H1 (cell line): Measurements from ENCODE around the gene OR56B4. TPM values are rescaled to one million over a fixed set of nuclear protein-coding genes. Genes with fewer than 3 reads are reported as not detected.

ENCODE experiments used
- CTCF ChIA-PET: fragments of 300-600 bp; sonication (Branson Sonifier 250); formaldehyde crosslinking; loops from one replicate; lab custom pipeline; 2021; ENCODE audit not compliant: partially characterized antibody; lab: Charles Lee
- POLR2A ChIA-PET: fragments of 300-600 bp; sonication (Branson Sonifier 250); formaldehyde crosslinking; loops from one replicate; lab custom pipeline; 2021; ENCODE audit warnings: inconsistent platforms; ENCODE audit not compliant: partially characterized antibody; lab: Charles Lee
- DNase-seq, 2 experiments: peaks; one replicate each; pipeline versions ENCODE4 v3.0.0 to v3.0.0-alpha.2; 2010 to 2022; ENCODE audit warnings: low spot score in 2 of 2, low read depth in 1 of 2, mixed read lengths in 1 of 2
- FAIRE-seq: peaks from 2 replicates; lab custom pipeline; 2011; peaks lifted over from hg19 to GRCh38; lab: Jason Lieb, UNC
- H2AFZ ChIP-seq: 2 replicates; pipeline ENCODE4 v1.8.1; 2012; ENCODE audit warnings: low read length, inconsistent platforms
- H2AK5ac ChIP-seq: 2 replicates; pipeline ENCODE4 v1.6.1; 2013; ENCODE audit warnings: low read depth, low read length
- H2BK120ac ChIP-seq: replicated peaks from 2 replicates; pipeline ENCODE3; 2013; ENCODE audit warnings: low read depth, low read length, inconsistent platforms
- H2BK12ac ChIP-seq: 2 replicates; pipeline ENCODE4 v1.6.1; 2013; ENCODE audit warnings: low read depth, low read length
- H2BK15ac ChIP-seq: 2 replicates; pipeline ENCODE4 v1.6.1; 2013; ENCODE audit warnings: low read length
- H2BK20ac ChIP-seq: 2 replicates; pipeline ENCODE4 v1.6.1; 2013; ENCODE audit warnings: low read length
- H2BK5ac ChIP-seq: 2 replicates; pipeline ENCODE4 v1.6.1; 2013; ENCODE audit warnings: low read depth, low read length
- H3K14ac ChIP-seq: 2 replicates; pipeline ENCODE4 v1.6.1; 2013; ENCODE audit warnings: inconsistent platforms; ENCODE audit not compliant: insufficient read length
- H3K18ac ChIP-seq: 2 replicates; pipeline ENCODE4 v1.6.1; 2013; ENCODE audit warnings: low read length; ENCODE audit errors: extremely low read depth
- H3K23ac ChIP-seq: 2 replicates; pipeline ENCODE4 v1.6.1; 2013; ENCODE audit warnings: inconsistent platforms; ENCODE audit not compliant: insufficient read length
- H3K23me2 ChIP-seq: 2 replicates; pipeline ENCODE4 v1.6.1; 2013; ENCODE audit warnings: low read depth, low read length
- H3K27ac ChIP-seq: 2 replicates; pipeline ENCODE4 v1.6.1; 2011; ENCODE audit warnings: low read depth, low read length, inconsistent platforms
- H3K27me3 ChIP-seq, 4 experiments: replicated peaks in 1 of 4; 1 replicate in 1 of 4; 2 replicates in 3 of 4; pipeline versions ENCODE4 v1.6.1 to v1.8.1; 2011 to 2013; ENCODE audit warnings: low read length in 3 of 4, mild to moderate bottlenecking in 3 of 4, inconsistent platforms in 2 of 4, mixed read lengths in 2 of 4, moderate library complexity in 1 of 4; ENCODE audit not compliant: control insufficient read depth in 3 of 4, insufficient read depth in 3 of 4; ENCODE audit errors: extremely low read depth in 1 of 4
- H3K36me3 ChIP-seq, 4 experiments: 2 replicates each; pipeline versions ENCODE4 v1.6.1 to v1.8.1; 2011 to 2013; ENCODE audit warnings: mild to moderate bottlenecking in 4 of 4, low read length in 3 of 4, moderate library complexity in 2 of 4, control low read depth in 1 of 4, inconsistent platforms in 1 of 4; ENCODE audit not compliant: insufficient read depth in 4 of 4, control insufficient read depth in 2 of 4
- H3K4ac ChIP-seq: replicated peaks from 2 replicates; pipeline ENCODE3; 2013; ENCODE audit warnings: low read length, low read depth, mixed read lengths, inconsistent platforms; ENCODE audit not compliant: insufficient read length
- H3K4me1 ChIP-seq, 4 experiments: replicated peaks in 1 of 4; 1 replicate in 1 of 4; 2 replicates in 3 of 4; pipeline versions ENCODE4 v1.6.1 to v1.8.1; 2011 to 2013; ENCODE audit warnings: low read length in 3 of 4, inconsistent platforms in 2 of 4, mixed read lengths in 1 of 4; ENCODE audit not compliant: insufficient read depth in 4 of 4, control insufficient read depth in 3 of 4
- H3K4me2 ChIP-seq, 2 experiments: 2 replicates each; pipeline versions ENCODE4 v1.6.1 to v1.8.1; 2011 to 2013; ENCODE audit warnings: low read depth in 2 of 2, low read length in 2 of 2, control low read depth in 1 of 2, inconsistent platforms in 1 of 2, mild to moderate bottlenecking in 1 of 2; ENCODE audit not compliant: insufficient read depth in 1 of 2
- H3K4me3 ChIP-seq, 4 experiments: fragments of 200-600, 300-600 bp in 1 of 4; sonication (generic), shearing (Covaris generic), sonication (Bioruptor Twin) in 1 of 4; 2 replicates each; pipeline versions ENCODE4 v1.5.1 to v1.8.1; 2011 to 2016; ENCODE audit warnings: low read length in 4 of 4, low read depth in 3 of 4, control low read depth in 2 of 4, inconsistent platforms in 2 of 4, mild to moderate bottlenecking in 2 of 4, mixed read lengths in 1 of 4, moderate library complexity in 1 of 4; ENCODE audit not compliant: insufficient read depth in 2 of 4; ENCODE audit errors: extremely low read depth in 1 of 4
- H3K56ac ChIP-seq: replicated peaks from 2 replicates; pipeline ENCODE3; 2013; ENCODE audit warnings: low read depth, mild to moderate bottlenecking, mixed read lengths, low read length, inconsistent platforms; ENCODE audit not compliant: insufficient read length
- H3K79me1 ChIP-seq: 2 replicates; pipeline ENCODE4 v1.6.1; 2013; ENCODE audit warnings: low read depth, low read length, control low read depth
- H3K79me2 ChIP-seq, 2 experiments: 2 replicates each; pipeline versions ENCODE4 v1.6.1 to v1.8.1; 2012 to 2013; ENCODE audit warnings: low read length in 2 of 2, mild to moderate bottlenecking in 2 of 2, inconsistent platforms in 1 of 2; ENCODE audit not compliant: insufficient read depth in 2 of 2, control insufficient read depth in 1 of 2
- H3K9ac ChIP-seq, 4 experiments: replicated peaks in 1 of 4; 1 replicate in 1 of 4; 2 replicates in 3 of 4; pipeline versions ENCODE4 v1.6.1 to v1.8.1; 2011 to 2013; ENCODE audit warnings: low read depth in 3 of 4, low read length in 3 of 4, control low read depth in 2 of 4, mild to moderate bottlenecking in 2 of 4, moderate library complexity in 2 of 4, inconsistent platforms in 1 of 4; ENCODE audit errors: extremely low read depth in 1 of 4
- H3K9me3 ChIP-seq, 2 experiments: 2 replicates each; pipeline versions ENCODE4 v1.6.1 to v1.8.1; 2012 to 2013; ENCODE audit warnings: mild to moderate bottlenecking in 2 of 2, moderate library complexity in 2 of 2, control low read depth in 1 of 2, inconsistent platforms in 1 of 2, low read depth in 1 of 2, low read length in 1 of 2, mixed read lengths in 1 of 2; ENCODE audit not compliant: insufficient read depth in 2 of 2
- H4K20me1 ChIP-seq, 2 experiments: replicated peaks in 1 of 2; 2 replicates each; pipeline versions ENCODE3 to v1.8.1; 2011 to 2013; ENCODE audit warnings: inconsistent platforms in 2 of 2, low read length in 2 of 2, mild to moderate bottlenecking in 1 of 2; ENCODE audit not compliant: insufficient read depth in 2 of 2, control insufficient read depth in 1 of 2
- H4K5ac ChIP-seq: 2 replicates; pipeline ENCODE4 v1.6.1; 2013; ENCODE audit warnings: low read length, low read depth, mixed read lengths, inconsistent platforms; ENCODE audit not compliant: insufficient read length
- H4K8ac ChIP-seq: 2 replicates; pipeline ENCODE4 v1.8.0; 2013; ENCODE audit warnings: mild to moderate bottlenecking, moderate library complexity, low read length, inconsistent platforms; ENCODE audit not compliant: insufficient read depth; ENCODE audit errors: extremely low read depth
- H4K91ac ChIP-seq: replicated peaks from 2 replicates; pipeline ENCODE3; 2013; ENCODE audit warnings: low read length, mixed read lengths, inconsistent platforms; ENCODE audit not compliant: insufficient read length
- ATF2 ChIP-seq: IDR thresholded peaks from 2 replicates; pipeline ENCODE4 v1.6.1; 2012; ENCODE audit warnings: low read length, inconsistent platforms
- CHD2 ChIP-seq: IDR thresholded peaks from 2 replicates; pipeline ENCODE4 v1.6.1; 2012; ENCODE audit warnings: low read length, improper control_type of control experiment
- CREB1 ChIP-seq: IDR thresholded peaks from 2 replicates; pipeline ENCODE4 v1.6.1; 2012; ENCODE audit warnings: inconsistent platforms
- MAFK ChIP-seq: IDR thresholded peaks from 2 replicates; pipeline ENCODE4 v1.6.1; 2012; ENCODE audit warnings: low read depth, mild to moderate bottlenecking, improper control_type of control experiment, low read length
- MAX ChIP-seq: IDR thresholded peaks from 2 replicates; pipeline ENCODE4 v1.6.1; 2012; ENCODE audit warnings: inconsistent platforms
- POU5F1 ChIP-seq: IDR thresholded peaks from 2 replicates; pipeline ENCODE4 v1.6.1; 2011; ENCODE audit warnings: low read depth, mild to moderate bottlenecking, low read length, moderate library complexity
- RNF2 ChIP-seq: fragments of 200-900, 300-1000 bp; sonication (generic); IDR thresholded peaks from 2 replicates; pipeline ENCODE4 v1.7.1; 2016; ENCODE audit warnings: borderline replicate concordance, low read depth, mild to moderate bottlenecking, antibody characterized with exemption, low read length; ENCODE audit not compliant: poor library complexity, severe bottlenecking; ENCODE audit errors: missing control alignments
- SIX5 ChIP-seq: IDR thresholded peaks from 2 replicates; pipeline ENCODE4 v1.6.1; 2011; ENCODE audit warnings: mild to moderate bottlenecking, low read depth, low read length
- TEAD4 ChIP-seq: IDR thresholded peaks from 2 replicates; pipeline ENCODE4 v1.6.1; 2012; ENCODE audit warnings: low read depth, low read length, inconsistent platforms, mixed read lengths
- YY1 ChIP-seq: IDR thresholded peaks from 2 replicates; pipeline ENCODE4 v1.6.1; 2011; ENCODE audit warnings: low read depth, mild to moderate bottlenecking, low read length
- ZNF274 ChIP-seq: IDR thresholded peaks from 2 replicates; pipeline ENCODE4 v1.7.0; 2012; ENCODE audit warnings: low read length, borderline replicate concordance; ENCODE audit errors: extremely low read depth
- WGBS, 2 experiments: shearing (Covaris generic) in 1 of 2; methylation state at CpG; one replicate each; pipeline versions ENCODE4 v1.1.6 to v1.1.7; 2013 to 2015; ENCODE audit warnings: low lambda C conversion rate in 2 of 2, mixed read lengths in 2 of 2, inconsistent platforms in 1 of 2, low coverage in 1 of 2, missing lambda C conversion rate in 1 of 2; ENCODE audit not compliant: insufficient replicate concordance in 2 of 2, insufficient coverage in 1 of 2, insufficient read length in 1 of 2; ENCODE audit errors: extremely low coverage in 1 of 2, missing lambda C conversion rate in 1 of 2; 5-methylcytosine and 5-hydroxymethylcytosine counted together
- polyA plus RNA-seq, 7 experiments: library from polyadenylated mRNA; depleted of rRNA in 3 of 7; stranded (reverse) in 5 of 7; unstranded in 2 of 7; fragments of >200 nt in 5 of 7; fragments of 200-250 nt in 2 of 7; gene quantifications; 1 replicate in 5 of 7; 2 replicates in 1 of 7; 4 replicates in 1 of 7; pipeline versions ENCODE4 v1.2.1 to v1.2.3, GENCODE V29; 2011 to 2013; ENCODE audit warnings: missing spikeins in 2 of 7, mixed read lengths in 2 of 7
- total RNA-seq: library from RNA; stranded (reverse); fragmentation: NEBNext Ultra II Directional; extraction: Animal tissue kit (Norgen Biotek cat#: 25700); gene quantifications from 2 replicates; pipeline ENCODE4 v1.2.1, GENCODE V29; 2021
- TF ChIP-seq, protein P1 (sequence below): IDR thresholded peaks from 2 replicates; pipeline ENCODE4 v1.6.1; 2011; ENCODE audit warnings: low read length, improper control_type of control experiment

OR56B4 gene
- total and polyA plus RNA-seq, 2 of the 8 experiments (the other 6 are each of a cell fraction or from before 2014, with no cell fraction given) = not detected

DNA sequence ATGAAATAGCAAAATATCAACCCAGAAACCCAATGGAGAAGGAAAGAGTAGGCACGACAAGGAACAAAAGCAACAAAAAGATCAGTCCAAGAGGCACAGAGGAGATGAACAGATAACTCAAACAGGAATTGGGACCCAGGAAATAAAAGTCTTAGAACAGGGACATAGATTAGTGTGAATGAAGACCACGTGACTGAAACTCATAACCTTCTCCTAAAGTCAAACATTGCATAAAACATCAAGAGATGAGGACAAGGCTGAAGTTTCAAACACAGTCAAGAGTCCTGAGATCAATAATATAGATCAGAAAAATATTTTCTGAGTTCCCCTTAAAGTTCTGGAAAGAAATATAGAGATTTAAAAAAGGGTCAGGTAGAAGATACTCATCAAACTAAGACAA is 24.4 kb upstream of the OR56B4 start:
- Histone ChIP-seq H3K27ac (no peak overlapping the region), H3K4me3 (no peak overlapping the region), H3K4ac (no peak overlapping the region), H3K27me3 (no peaks in the 10 kb centered on the region), H3K56ac (no peak overlapping the region), H2BK12ac (no peak overlapping the region), H2AK5ac (no peak overlapping the region), H2AFZ (no peak overlapping the region), H2BK5ac (no peak overlapping the region), H4K91ac (no peak overlapping the region), H2BK20ac (no peak overlapping the region), H3K36me3 (no peaks in the 10 kb centered on the region), H2BK120ac (no peak overlapping the region), H3K4me2 (no peak overlapping the region), H4K20me1 (no peaks in the 10 kb centered on the region), H3K18ac (no peak overlapping the region), H3K9me3 (no peaks in the 10 kb centered on the region), H3K23me2 (no peaks in the 10 kb centered on the region; the same call in 1 of the 2 replicates), H3K9ac (no peak overlapping the region), H4K8ac (no peak overlapping the region), H2BK15ac (no peak overlapping the region), H3K23ac (no peak overlapping the region), H3K79me2 (no peaks in the 10 kb centered on the region), H4K5ac (no peak overlapping the region), H3K79me1 (no peaks in the 10 kb centered on the region), H3K14ac (no peak overlapping the region), H3K4me1 (peaks cover 0 to 3% (median 0%) of the 10 kb centered on the region in 4 experiments; a peak in 1 of 7 replicates)
- no peak for FAIRE-seq
- CTCF ChIA-PET = no interaction called here
- 84% methylated on average over 2 of the region's 2 CpGs; no CpG with 5 or more reads in 1 of the 2 experiments for WGBS, 2 experiments
- POLR2A ChIA-PET = no interaction called here
- DNase-seq = no peak
- TF ChIP-seq ZNF274 = no peak
- no peak for TF ChIP-seq POU5F1
- no peak for TF ChIP-seq CREB1
- no peak for TF ChIP-seq MAX
- TF ChIP-seq, protein P1, sequence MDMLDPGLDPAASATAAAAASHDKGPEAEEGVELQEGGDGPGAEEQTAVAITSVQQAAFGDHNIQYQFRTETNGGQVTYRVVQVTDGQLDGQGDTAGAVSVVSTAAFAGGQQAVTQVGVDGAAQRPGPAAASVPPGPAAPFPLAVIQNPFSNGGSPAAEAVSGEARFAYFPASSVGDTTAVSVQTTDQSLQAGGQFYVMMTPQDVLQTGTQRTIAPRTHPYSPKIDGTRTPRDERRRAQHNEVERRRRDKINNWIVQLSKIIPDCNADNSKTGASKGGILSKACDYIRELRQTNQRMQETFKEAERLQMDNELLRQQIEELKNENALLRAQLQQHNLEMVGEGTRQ = no peak
- TF ChIP-seq YY1 = no peak
- TF ChIP-seq MAFK = no peak
- TF ChIP-seq CHD2 = no peak
- TF ChIP-seq ATF2 = no peak
- no peak for TF ChIP-seq RNF2
- TF ChIP-seq SIX5 = no peak
- no peak for TF ChIP-seq TEAD4
